SK-N-SH (cell line): ENCODE measurements around the gene NTM. TPM values are rescaled to one million over a fixed set of nuclear protein-coding genes. Genes with fewer than 3 reads are reported as not detected.

Experiments
- CTCF ChIA-PET: fragments of 300-600, 350-600 bp; formaldehyde crosslinking; extraction: SDS; loops from one replicate; lab custom pipeline; 2021; lab: Yijun Ruan, JAX
- POLR2A ChIA-PET: fragments of 350-600 bp; sonication (Branson Sonifier 250); formaldehyde crosslinking; extraction: SDS; loops from one replicate; lab custom pipeline; 2020; ENCODE audit warnings: antibody characterized with exemption, inconsistent platforms; lab: Yijun Ruan, JAX
- DNase-seq: peaks from one replicate; pipeline ENCODE4 v3.0.0; 2012
- H2AFZ ChIP-seq: fragments of 200-600 bp; sonication (generic); 2 replicates; pipeline ENCODE4 v1.8.1; 2016; ENCODE audit warnings: antibody characterized with exemption, mild to moderate bottlenecking, low read depth
- H3F3A ChIP-seq: fragments of 200-600 bp; sonication (generic); replicated peaks from 2 replicates; pipeline ENCODE3; 2016; ENCODE audit warnings: antibody characterized with exemption, mild to moderate bottlenecking; ENCODE audit not compliant: insufficient read depth
- H3K27ac ChIP-seq, 2 experiments: fragments of 200-500 bp in 1 of 2; fragments of 200-600 bp in 1 of 2; sonication (Bioruptor generic) in 1 of 2; sonication (generic), shearing (Covaris generic) in 1 of 2; 2 replicates each; pipeline versions ENCODE4 v1.5.1 to v1.6.1; 2014 to 2016; ENCODE audit warnings: low read depth in 2 of 2, inconsistent platforms in 1 of 2, low read length in 1 of 2, mild to moderate bottlenecking in 1 of 2, mixed read lengths in 1 of 2
- H3K27me3 ChIP-seq: fragments of 200-600 bp; sonication (generic), shearing (Covaris generic); 2 replicates; pipeline ENCODE4 v1.6.1; 2016; ENCODE audit warnings: mixed run types; ENCODE audit not compliant: insufficient read depth
- H3K36me3 ChIP-seq, 2 experiments: fragments of 200-500 bp in 1 of 2; fragments of 200-600 bp in 1 of 2; sonication (Bioruptor generic) in 1 of 2; sonication (generic) in 1 of 2; replicated peaks in 1 of 2; 2 replicates each; pipeline versions ENCODE3 to v1.5.1; 2014 to 2016; ENCODE audit warnings: low read length in 1 of 2, mild to moderate bottlenecking in 1 of 2; ENCODE audit not compliant: insufficient read depth in 2 of 2, control insufficient read depth in 1 of 2
- H3K4me1 ChIP-seq, 2 experiments: fragments of 200-500 bp in 1 of 2; fragments of 200-600 bp in 1 of 2; sonication (Bioruptor generic) in 1 of 2; sonication (generic), shearing (Covaris generic) in 1 of 2; 2 replicates each; pipeline versions ENCODE4 v1.5.1 to v1.6.1; 2014 to 2016; ENCODE audit warnings: low read depth in 1 of 2, low read length in 1 of 2, mixed run types in 1 of 2; ENCODE audit not compliant: insufficient read depth in 2 of 2, control insufficient read depth in 1 of 2
- H3K4me2 ChIP-seq: fragments of 200-600 bp; sonication (generic), shearing (Covaris generic); 2 replicates; pipeline ENCODE4 v1.6.1; 2017; ENCODE audit warnings: mixed run types
- H3K4me3 ChIP-seq, 2 experiments: fragments of 200-500 bp in 1 of 2; fragments of 200-600 bp in 1 of 2; sonication (Bioruptor generic) in 1 of 2; sonication (generic), shearing (Covaris generic) in 1 of 2; 2 replicates each; pipeline versions ENCODE4 v1.5.1 to v1.8.1; 2014 to 2016; ENCODE audit warnings: low read depth in 2 of 2, inconsistent platforms in 1 of 2, low read length in 1 of 2, mild to moderate bottlenecking in 1 of 2, mixed read lengths in 1 of 2, moderate library complexity in 1 of 2
- H3K79me2 ChIP-seq: fragments of 200-600 bp; sonication (generic); 2 replicates; pipeline ENCODE4 v1.8.1; 2017; ENCODE audit warnings: mild to moderate bottlenecking; ENCODE audit not compliant: insufficient read depth
- H3K9ac ChIP-seq: fragments of 200-600 bp; sonication (generic); 2 replicates; pipeline ENCODE4 v1.6.1; 2017; ENCODE audit warnings: mixed run types
- H3K9me2 ChIP-seq: fragments of 200-600 bp; sonication (generic); 2 replicates; pipeline ENCODE4 v1.6.1; 2017; ENCODE audit warnings: mixed run types
- H3K9me3 ChIP-seq: fragments of 200-600 bp; sonication (generic); 2 replicates; pipeline ENCODE4 v1.6.1; 2017; ENCODE audit warnings: mixed run types, mild to moderate bottlenecking, moderate library complexity
- H4K20me1 ChIP-seq: fragments of 200-600 bp; sonication (generic); 2 replicates; pipeline ENCODE4 v1.6.1; 2017; ENCODE audit warnings: mild to moderate bottlenecking, mixed run types; ENCODE audit not compliant: insufficient read depth
- ELF1 ChIP-seq: IDR thresholded peaks from 2 replicates; pipeline ENCODE4 v1.4.0; 2012
- EP300 ChIP-seq, 2 experiments: IDR thresholded peaks; 2 replicates each; pipeline versions ENCODE4 v1.4.0 to v1.6.1; 2012; ENCODE audit warnings: borderline replicate concordance in 1 of 2, low read depth in 1 of 2, low read length in 1 of 2
- FOSL2 ChIP-seq: IDR thresholded peaks from 2 replicates; pipeline ENCODE4 v1.4.0; 2012; ENCODE audit warnings: low read depth, mild to moderate bottlenecking, moderate library complexity, borderline replicate concordance
- JUND ChIP-seq: IDR thresholded peaks from 2 replicates; pipeline ENCODE4 v1.4.0; 2012
- MXI1 ChIP-seq: IDR thresholded peaks from 2 replicates; pipeline ENCODE4 v1.6.1; 2012; ENCODE audit warnings: mild to moderate bottlenecking, low read depth, low read length, improper control_type of control experiment
- NFIC ChIP-seq: IDR thresholded peaks from 2 replicates; pipeline ENCODE4 v1.4.0; 2012; ENCODE audit warnings: borderline replicate concordance
- POLR2AphosphoS5 ChIP-seq: IDR thresholded peaks from 2 replicates; pipeline ENCODE4 v1.6.1; 2012; ENCODE audit warnings: low read depth, low read length
- RCOR1 ChIP-seq: fragments of 150-350 bp; IDR thresholded peaks from 2 replicates; pipeline ENCODE4 v1.6.1; 2017; ENCODE audit warnings: antibody characterized with exemption, low read length
- RXRA ChIP-seq: IDR thresholded peaks from 2 replicates; pipeline ENCODE4 v1.4.0; 2012; ENCODE audit warnings: low read depth, mild to moderate bottlenecking, borderline replicate concordance
- SMC3 ChIP-seq: IDR thresholded peaks from 2 replicates; pipeline ENCODE4 v1.6.1; 2012; ENCODE audit warnings: low read depth, low read length, improper control_type of control experiment
- WGBS: methylation state at CpG from one replicate; pipeline ENCODE4 v1.1.6; 2017; ENCODE audit warnings: low lambda C conversion rate; 5-methylcytosine and 5-hydroxymethylcytosine counted together
- polyA plus RNA-seq, 3 experiments: library from polyadenylated mRNA; depleted of rRNA; stranded (reverse); fragments of >200 nt; gene quantifications; 2 replicates each; pipeline ENCODE4 v1.2.3, GENCODE V29; 2012
- TF ChIP-seq, protein P1 (sequence below): IDR thresholded peaks from 2 replicates; pipeline ENCODE4; 2012
- TF ChIP-seq, protein P2 (sequence below): fragments of 150-350 bp; IDR thresholded peaks from 2 replicates; pipeline ENCODE4 v1.6.1; 2016; ENCODE audit warnings: mild to moderate bottlenecking, low read depth, low read length
- TF ChIP-seq, protein P3 (sequence below): fragments of 200-600 bp; sonication (generic); IDR thresholded peaks from 2 replicates; pipeline ENCODE4 v1.6.1; 2017; ENCODE audit warnings: antibody characterized with exemption, mild to moderate bottlenecking, moderate library complexity

The NTM gene
- polyA plus RNA-seq, 1 of the 3 experiments (the other 2 are of a cell fraction), result 20.0 TPM

DNA sequence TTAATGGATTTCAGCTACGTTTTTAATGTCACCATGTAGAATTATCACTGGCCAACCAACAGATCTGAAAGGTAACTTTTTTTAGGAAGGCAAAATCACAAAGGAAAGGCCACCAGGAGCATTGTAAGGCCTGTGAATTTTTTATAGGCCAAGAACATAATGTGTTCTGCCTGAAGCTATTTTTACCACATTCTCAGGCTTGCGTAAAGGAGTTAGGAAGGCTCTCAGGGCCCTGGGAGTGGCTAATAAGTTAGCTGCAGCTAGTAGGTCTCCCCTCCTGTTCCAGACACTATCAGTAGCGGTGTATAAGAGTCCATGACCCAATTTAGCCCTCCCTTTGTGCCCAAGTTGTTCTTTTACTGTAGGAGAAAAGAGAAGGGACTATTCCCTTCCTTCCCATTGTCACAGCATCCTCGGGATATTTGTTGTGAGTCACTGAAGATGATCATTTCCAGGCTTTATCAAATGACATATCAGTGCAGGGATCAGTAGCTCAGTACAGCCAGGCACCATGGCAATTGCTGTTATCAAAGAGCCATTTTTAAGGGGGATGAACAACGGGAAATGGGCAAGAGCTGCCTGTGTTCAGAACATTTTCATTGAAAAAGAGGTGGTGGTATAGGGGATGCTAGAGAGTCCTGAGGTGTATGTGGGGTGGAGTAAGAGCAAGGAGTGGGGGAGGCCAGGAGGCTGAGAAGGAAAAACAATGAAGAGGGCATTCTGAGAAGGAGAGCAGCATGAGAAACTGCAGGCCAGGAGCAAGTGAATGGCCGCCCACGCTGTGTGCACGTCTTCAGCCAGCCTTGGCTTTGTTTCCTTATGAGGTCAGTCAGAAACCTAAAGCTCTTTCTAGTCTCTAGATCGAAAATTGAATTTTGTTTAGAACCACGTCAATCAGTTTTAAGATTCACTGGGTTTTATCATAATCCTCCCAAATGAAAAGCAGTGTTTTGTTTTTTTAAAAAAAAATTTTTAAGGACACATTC is 940.3 kb downstream of the NTM start (continued):
- TF ChIP-seq EP300 (IDR thresholded peaks at IDR 0.05; ENCODE audit: borderline replicate concordance in 1 of 2, low read depth in 1 of 2, low read length in 1 of 2) (peak; percentile 52 to 67; a peak in 2 of 4 replicates), MXI1 (no peak), JUND (peak; percentile 70), RXRA (no peak), NFIC (peak; percentile 55), SMC3 (no peak), POLR2AphosphoS5 (peak; percentile 49; the same call in 1 of the 2 replicates), FOSL2 (peak; percentile 41; the same call in 1 of the 2 replicates), RCOR1 (no peak)
- TF ChIP-seq, protein P1, sequence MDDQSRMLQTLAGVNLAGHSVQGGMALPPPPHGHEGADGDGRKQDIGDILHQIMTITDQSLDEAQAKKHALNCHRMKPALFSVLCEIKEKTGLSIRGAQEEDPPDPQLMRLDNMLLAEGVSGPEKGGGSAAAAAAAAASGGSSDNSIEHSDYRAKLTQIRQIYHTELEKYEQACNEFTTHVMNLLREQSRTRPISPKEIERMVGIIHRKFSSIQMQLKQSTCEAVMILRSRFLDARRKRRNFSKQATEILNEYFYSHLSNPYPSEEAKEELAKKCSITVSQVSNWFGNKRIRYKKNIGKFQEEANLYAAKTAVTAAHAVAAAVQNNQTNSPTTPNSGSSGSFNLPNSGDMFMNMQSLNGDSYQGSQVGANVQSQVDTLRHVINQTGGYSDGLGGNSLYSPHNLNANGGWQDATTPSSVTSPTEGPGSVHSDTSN, result peak; percentile 82
- TF ChIP-seq, protein P2, sequence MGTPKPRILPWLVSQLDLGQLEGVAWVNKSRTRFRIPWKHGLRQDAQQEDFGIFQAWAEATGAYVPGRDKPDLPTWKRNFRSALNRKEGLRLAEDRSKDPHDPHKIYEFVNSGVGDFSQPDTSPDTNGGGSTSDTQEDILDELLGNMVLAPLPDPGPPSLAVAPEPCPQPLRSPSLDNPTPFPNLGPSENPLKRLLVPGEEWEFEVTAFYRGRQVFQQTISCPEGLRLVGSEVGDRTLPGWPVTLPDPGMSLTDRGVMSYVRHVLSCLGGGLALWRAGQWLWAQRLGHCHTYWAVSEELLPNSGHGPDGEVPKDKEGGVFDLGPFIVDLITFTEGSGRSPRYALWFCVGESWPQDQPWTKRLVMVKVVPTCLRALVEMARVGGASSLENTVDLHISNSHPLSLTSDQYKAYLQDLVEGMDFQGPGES, result no peak

- H3K27me3 ChIP-seq, result no peaks in the 10 kb centered on the region
- H3K9me2 ChIP-seq, result no peaks in the 10 kb centered on the region
- no peak overlapping the region for H3K4me3 ChIP-seq
- WGBS, result 87% methylated on average over 2 of the region's 2 CpGs
- H3K36me3 ChIP-seq, result no peaks in the 10 kb centered on the region
- ChIA-PET CTCF (interaction anchor here (0.7 to 6.8 kb wide), 14 partner anchors 12 to 445 kb away, joined by 3 to 64 read pairs (median 6); no protein-coding TSS in a partner anchor), POLR2A (no interaction called here)
- H3K27ac ChIP-seq, result peak overlapping the region in 1 of 2 experiments; percentile 13; a peak in 1 of 4 replicates
- no peak overlapping the region for H2AFZ ChIP-seq
- peaks cover 12% of the 10 kb centered on the region for H3F3A ChIP-seq
- no peaks in the 10 kb centered on the region for H3K79me2 ChIP-seq
- peaks cover 6 to 11% of the 10 kb centered on the region in 2 experiments; a peak in 2 of 4 replicates for H3K4me1 ChIP-seq
- peak; percentile 10 for DNase-seq
- H3K4me2 ChIP-seq, result 0 out of 2 replicates have a peak overlapping the region, but pooled peaks have one; percentile 52
- H3K9me3 ChIP-seq, result no peaks in the 10 kb centered on the region
- H3K9ac ChIP-seq, result no peak overlapping the region
- no peaks in the 10 kb centered on the region for H4K20me1 ChIP-seq
- TF ChIP-seq, protein P3, sequence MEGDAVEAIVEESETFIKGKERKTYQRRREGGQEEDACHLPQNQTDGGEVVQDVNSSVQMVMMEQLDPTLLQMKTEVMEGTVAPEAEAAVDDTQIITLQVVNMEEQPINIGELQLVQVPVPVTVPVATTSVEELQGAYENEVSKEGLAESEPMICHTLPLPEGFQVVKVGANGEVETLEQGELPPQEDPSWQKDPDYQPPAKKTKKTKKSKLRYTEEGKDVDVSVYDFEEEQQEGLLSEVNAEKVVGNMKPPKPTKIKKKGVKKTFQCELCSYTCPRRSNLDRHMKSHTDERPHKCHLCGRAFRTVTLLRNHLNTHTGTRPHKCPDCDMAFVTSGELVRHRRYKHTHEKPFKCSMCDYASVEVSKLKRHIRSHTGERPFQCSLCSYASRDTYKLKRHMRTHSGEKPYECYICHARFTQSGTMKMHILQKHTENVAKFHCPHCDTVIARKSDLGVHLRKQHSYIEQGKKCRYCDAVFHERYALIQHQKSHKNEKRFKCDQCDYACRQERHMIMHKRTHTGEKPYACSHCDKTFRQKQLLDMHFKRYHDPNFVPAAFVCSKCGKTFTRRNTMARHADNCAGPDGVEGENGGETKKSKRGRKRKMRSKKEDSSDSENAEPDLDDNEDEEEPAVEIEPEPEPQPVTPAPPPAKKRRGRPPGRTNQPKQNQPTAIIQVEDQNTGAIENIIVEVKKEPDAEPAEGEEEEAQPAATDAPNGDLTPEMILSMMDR, result no peak
- TF ChIP-seq JUND (no peak), ELF1 (no peak)
- TF ChIP-seq, all 33 proteins: peak for 0
Observed at GRCh38 chr11:132311703-132312102, 941.3 kb downstream of the NTM start.
